Vagina (tissue), 2 donors: ENCODE measurements around the gene IDUA.

Experiments used
- POLR2A ChIP-seq, 2 donors: fragments of 450-650 bp; IDR thresholded peaks; one replicate each; pipeline ENCODE4 v1.6.1; 2017; ENCODE audit warnings: antibody characterized with exemption in 2 of 2, mild to moderate bottlenecking in 2 of 2, moderate library complexity in 2 of 2
- POLR2AphosphoS5 ChIP-seq, 2 donors: sonication (generic); formaldehyde crosslinking; IDR thresholded peaks; one replicate each; pipeline ENCODE4 v1.9.0; 2017; ENCODE audit warnings: antibody characterized with exemption in 2 of 2, mild to moderate bottlenecking in 2 of 2, low read depth in 1 of 2; ENCODE audit not compliant: insufficient read depth in 1 of 2
- TF ChIP-seq, protein P1 (sequence below), 3 experiments: fragments of 450-650 bp in 2 of 3; fragments of 200-600 bp in 1 of 3; sonication (generic) in 1 of 3; IDR thresholded peaks; one replicate each; pipeline ENCODE4 v1.5.1; 2017 to 2019; ENCODE audit warnings: antibody characterized with exemption in 3 of 3, mild to moderate bottlenecking in 2 of 3, moderate library complexity in 2 of 3

DNA sequence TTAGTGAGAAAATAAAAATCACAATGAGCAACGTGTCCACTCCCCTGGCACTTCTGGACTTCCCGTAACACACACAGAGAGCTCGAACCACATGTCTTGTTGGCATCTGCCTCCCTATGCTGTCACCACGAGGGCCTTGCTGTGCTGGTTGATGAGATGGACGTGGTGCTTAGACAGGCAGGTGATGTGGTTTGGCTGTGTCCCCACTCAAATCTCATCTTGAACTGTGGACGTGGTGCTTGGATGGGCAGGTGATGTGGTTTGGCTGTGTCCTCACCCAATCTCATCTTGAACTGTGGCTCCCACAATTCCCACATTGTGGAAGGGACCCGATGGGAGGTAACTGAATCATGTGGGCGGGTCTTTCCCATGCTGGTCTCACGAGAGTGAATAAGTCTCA is 64.6 kb downstream of the IDUA start:
- TF ChIP-seq, protein P1, sequence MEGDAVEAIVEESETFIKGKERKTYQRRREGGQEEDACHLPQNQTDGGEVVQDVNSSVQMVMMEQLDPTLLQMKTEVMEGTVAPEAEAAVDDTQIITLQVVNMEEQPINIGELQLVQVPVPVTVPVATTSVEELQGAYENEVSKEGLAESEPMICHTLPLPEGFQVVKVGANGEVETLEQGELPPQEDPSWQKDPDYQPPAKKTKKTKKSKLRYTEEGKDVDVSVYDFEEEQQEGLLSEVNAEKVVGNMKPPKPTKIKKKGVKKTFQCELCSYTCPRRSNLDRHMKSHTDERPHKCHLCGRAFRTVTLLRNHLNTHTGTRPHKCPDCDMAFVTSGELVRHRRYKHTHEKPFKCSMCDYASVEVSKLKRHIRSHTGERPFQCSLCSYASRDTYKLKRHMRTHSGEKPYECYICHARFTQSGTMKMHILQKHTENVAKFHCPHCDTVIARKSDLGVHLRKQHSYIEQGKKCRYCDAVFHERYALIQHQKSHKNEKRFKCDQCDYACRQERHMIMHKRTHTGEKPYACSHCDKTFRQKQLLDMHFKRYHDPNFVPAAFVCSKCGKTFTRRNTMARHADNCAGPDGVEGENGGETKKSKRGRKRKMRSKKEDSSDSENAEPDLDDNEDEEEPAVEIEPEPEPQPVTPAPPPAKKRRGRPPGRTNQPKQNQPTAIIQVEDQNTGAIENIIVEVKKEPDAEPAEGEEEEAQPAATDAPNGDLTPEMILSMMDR (IDR thresholded peaks at IDR 0.05), result no peak
- no peak for TF ChIP-seq POLR2AphosphoS5 (IDR thresholded peaks at IDR 0.05; ENCODE audit: insufficient read depth in 1 of 2, low read depth in 1 of 2)
- TF ChIP-seq POLR2A (IDR thresholded peaks at IDR 0.05), result no peak
